Measurements from ENCODE around the gene EP400.

DNA sequence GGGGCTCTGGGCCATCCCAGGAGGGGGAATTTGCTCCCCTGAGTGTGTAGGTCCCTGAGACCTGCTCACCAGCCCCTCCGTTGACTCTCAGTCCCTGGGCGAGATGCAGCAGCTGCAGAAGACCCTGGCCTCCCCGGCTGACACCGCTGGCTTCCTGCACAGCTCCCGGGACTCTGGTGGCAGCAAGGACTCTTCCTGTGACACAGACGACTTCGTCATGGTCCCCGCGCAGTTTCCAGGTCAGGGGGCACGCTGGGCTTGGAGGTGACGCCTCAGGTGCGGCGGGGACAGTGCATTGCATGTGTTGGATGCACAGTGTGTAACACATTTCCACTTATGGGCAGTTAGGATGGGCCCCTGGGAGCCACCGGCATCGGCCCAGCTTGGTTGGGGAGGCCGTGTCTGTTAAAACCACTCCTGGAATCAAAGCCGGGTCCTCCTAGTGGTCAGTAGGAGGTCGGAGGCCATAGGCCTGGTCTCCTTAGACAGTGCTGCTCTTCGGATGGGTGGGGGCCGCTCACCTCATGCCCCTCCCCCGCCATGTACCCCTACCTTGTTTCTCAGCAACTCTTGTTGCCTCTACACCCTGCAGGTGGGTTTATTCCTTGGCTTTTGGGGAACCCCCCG, 37.8 kb upstream of the EP400 start:
- TF ChIP-seq, protein P1, sequence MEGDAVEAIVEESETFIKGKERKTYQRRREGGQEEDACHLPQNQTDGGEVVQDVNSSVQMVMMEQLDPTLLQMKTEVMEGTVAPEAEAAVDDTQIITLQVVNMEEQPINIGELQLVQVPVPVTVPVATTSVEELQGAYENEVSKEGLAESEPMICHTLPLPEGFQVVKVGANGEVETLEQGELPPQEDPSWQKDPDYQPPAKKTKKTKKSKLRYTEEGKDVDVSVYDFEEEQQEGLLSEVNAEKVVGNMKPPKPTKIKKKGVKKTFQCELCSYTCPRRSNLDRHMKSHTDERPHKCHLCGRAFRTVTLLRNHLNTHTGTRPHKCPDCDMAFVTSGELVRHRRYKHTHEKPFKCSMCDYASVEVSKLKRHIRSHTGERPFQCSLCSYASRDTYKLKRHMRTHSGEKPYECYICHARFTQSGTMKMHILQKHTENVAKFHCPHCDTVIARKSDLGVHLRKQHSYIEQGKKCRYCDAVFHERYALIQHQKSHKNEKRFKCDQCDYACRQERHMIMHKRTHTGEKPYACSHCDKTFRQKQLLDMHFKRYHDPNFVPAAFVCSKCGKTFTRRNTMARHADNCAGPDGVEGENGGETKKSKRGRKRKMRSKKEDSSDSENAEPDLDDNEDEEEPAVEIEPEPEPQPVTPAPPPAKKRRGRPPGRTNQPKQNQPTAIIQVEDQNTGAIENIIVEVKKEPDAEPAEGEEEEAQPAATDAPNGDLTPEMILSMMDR (IDR thresholded peaks at IDR 0.05; ENCODE audit: low read depth, low read length) = no peak
- TF ChIP-seq POLR2A (IDR thresholded peaks at IDR 0.05; ENCODE audit: extremely low read depth, insufficient read length) = no peak

Data from NB4 (cell line).